BLaER1 (cell line): ENCODE data around the gene GATB.
A peak's percentile ranks its signal among the peaks of the same experiment; 100 is the strongest.
"Not testable (repeated sequence)": the region's sequence is repeated elsewhere in the genome, so short reads cannot be mapped to it uniquely, and the experiment has no call there.

Source experiments
- H3K27ac ChIP-seq: shearing (Covaris generic); formaldehyde crosslinking; 2 replicates; pipeline ENCODE4 v1.8.1; 2022
- H3K27me3 ChIP-seq: shearing (Covaris generic); formaldehyde crosslinking; 2 replicates; pipeline ENCODE4 v1.8.1; 2022
- H3K36me3 ChIP-seq: shearing (Covaris generic); formaldehyde crosslinking; 2 replicates; pipeline ENCODE4 v1.8.1; 2022
- H3K4me1 ChIP-seq: shearing (Covaris generic); formaldehyde crosslinking; 2 replicates; pipeline ENCODE4 v1.8.1; 2022
- H3K4me2 ChIP-seq: shearing (Covaris generic); formaldehyde crosslinking; 2 replicates; pipeline ENCODE4 v1.8.1; 2022
- H3K4me3 ChIP-seq: shearing (Covaris generic); formaldehyde crosslinking; 2 replicates; pipeline ENCODE4 v1.8.1; 2022
- H3K9ac ChIP-seq: shearing (Covaris generic); formaldehyde crosslinking; 2 replicates; pipeline ENCODE4 v1.8.1; 2022
- H3K9me3 ChIP-seq: shearing (Covaris generic); formaldehyde crosslinking; 2 replicates; pipeline ENCODE4 v1.8.1; 2022
- H4K20me1 ChIP-seq: shearing (Covaris generic); formaldehyde crosslinking; 2 replicates; pipeline ENCODE4 v1.8.1; 2022
- Cebpa-rat ChIP-seq: shearing (Covaris generic); IDR thresholded peaks from 2 replicates; pipeline ENCODE4 v1.8.1; 2022

Gene GATB

GRCh38 chr4:151736361-151736760 lies 24.4 kb downstream of the GATB start:
- no peak overlapping the region for H3K9ac ChIP-seq
- H3K36me3 ChIP-seq: peaks cover 30% of the 10 kb centered on the region
- H3K4me2 ChIP-seq: no peak overlapping the region
- no peak for TF ChIP-seq Cebpa-rat
- H3K9me3 ChIP-seq: peaks cover 32% of the 10 kb centered on the region
- no peak overlapping the region for H3K4me3 ChIP-seq
- H3K27ac ChIP-seq: no peak overlapping the region
- H3K4me1 ChIP-seq: no peaks in the 10 kb centered on the region
- H4K20me1 ChIP-seq: no peaks in the 10 kb centered on the region
- no peaks in the 10 kb centered on the region for H3K27me3 ChIP-seq

DNA sequence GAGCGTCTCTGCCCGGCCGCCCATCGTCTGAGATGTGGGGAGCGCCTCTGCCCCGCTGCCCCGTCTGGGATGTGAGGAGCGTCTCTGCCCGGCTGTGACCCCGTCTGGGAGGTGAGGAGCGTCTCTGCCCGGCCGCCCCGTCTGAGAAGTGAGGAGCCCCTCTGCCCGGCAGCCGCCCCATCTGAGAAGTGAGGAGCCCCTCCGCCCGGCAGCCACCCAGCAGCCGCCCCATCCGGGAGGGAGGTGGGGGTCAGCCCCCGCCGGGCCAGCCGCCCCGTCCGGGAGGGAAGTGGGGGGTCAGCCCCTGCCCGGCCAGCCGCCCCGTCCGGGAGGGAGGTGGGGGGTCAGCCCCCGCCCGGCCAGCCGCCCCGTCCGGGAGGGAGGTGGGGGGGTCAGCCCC lies 29.1 kb downstream of the GATB start:
- H3K4me3 ChIP-seq, H3K4me2 ChIP-seq, H4K20me1 ChIP-seq, H3K9me3 ChIP-seq, H3K27ac ChIP-seq, H3K36me3 ChIP-seq, H3K4me1 ChIP-seq, H3K9ac ChIP-seq, H3K27me3 ChIP-seq: not testable (repeated sequence)

DNA sequence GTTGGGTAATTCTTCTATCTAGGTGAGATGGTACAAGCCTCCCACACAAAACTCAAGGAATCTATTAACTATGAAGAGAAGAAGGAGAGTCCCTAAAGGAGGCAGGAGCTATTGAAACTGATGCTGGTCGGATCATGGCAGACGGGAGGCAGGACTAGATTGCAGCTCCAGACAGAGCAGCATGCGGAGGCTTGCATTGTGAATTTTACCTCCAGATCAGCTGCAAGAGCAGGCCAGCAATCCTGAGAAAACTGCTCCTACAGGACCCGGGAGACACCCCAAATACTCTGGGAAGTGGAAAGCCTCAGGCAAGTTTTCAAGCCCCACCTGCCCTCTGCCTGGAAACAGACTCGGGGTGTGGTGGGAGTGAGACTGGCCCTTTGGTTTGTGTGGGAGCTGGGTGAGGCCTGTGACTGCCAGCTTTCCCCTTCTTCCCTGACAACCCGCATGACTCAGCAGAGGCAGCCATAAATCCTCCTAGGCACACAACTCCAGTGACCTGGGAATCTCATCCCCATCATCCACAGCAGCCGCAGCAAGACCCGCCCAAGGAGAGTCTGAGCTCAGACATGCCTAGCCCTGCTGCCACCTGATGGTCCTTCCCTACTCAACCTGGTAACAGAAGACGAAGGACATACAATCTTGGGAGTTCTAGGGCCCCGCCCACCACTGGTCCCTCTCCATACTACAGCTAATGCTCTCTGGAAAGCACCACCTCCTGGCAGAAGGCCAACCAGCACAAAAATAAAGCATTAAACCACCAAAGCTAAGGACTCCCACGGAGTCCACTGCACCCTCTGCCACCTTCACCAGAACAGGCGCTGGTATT lies 30.9 kb downstream of the GATB start:
- no peak overlapping the region for H3K9ac ChIP-seq
- no peaks in the 10 kb centered on the region for H3K36me3 ChIP-seq
- no peak overlapping the region for H3K4me3 ChIP-seq
- H3K4me2 ChIP-seq: peak overlapping the region; percentile 30; the same call in 1 of the 2 replicates
- no peak for TF ChIP-seq Cebpa-rat
- no peak overlapping the region for H3K27ac ChIP-seq
- no peaks in the 10 kb centered on the region for H3K27me3 ChIP-seq
- H3K4me1 ChIP-seq: peaks cover 9% of the 10 kb centered on the region; the same call in 1 of the 2 replicates
- H3K9me3 ChIP-seq: no peaks in the 10 kb centered on the region
- H4K20me1 ChIP-seq: no peaks in the 10 kb centered on the region

DNA sequence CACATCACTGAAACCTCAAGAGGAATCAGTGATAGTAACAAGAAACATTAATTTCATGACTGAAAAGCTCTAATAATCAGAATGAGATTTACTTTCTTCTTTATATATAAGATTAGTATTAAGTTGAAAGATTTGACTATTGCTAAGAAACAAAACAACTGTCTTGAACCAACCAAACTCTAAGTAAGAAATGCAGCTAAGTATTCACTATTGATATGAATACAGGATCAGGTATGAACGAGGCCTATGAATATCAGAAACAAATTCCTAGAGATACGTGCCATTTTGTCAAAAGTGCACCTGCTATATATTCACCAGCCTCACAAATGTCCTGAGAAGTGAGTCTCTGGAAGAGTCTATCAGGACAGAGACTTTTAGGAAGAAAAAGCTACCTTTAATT lies 32.1 kb downstream of the GATB start:
- peaks cover 18% of the 10 kb centered on the region; the same call in 1 of the 2 replicates for H3K4me1 ChIP-seq
- no peak for TF ChIP-seq Cebpa-rat
- no peaks in the 10 kb centered on the region for H3K9me3 ChIP-seq
- H3K9ac ChIP-seq: no peak overlapping the region
- no peaks in the 10 kb centered on the region for H3K27me3 ChIP-seq
- H3K4me3 ChIP-seq: no peak overlapping the region
- H4K20me1 ChIP-seq: no peaks in the 10 kb centered on the region
- no peaks in the 10 kb centered on the region for H3K36me3 ChIP-seq
- no peak overlapping the region for H3K4me2 ChIP-seq
- H3K27ac ChIP-seq: no peak overlapping the region

DNA sequence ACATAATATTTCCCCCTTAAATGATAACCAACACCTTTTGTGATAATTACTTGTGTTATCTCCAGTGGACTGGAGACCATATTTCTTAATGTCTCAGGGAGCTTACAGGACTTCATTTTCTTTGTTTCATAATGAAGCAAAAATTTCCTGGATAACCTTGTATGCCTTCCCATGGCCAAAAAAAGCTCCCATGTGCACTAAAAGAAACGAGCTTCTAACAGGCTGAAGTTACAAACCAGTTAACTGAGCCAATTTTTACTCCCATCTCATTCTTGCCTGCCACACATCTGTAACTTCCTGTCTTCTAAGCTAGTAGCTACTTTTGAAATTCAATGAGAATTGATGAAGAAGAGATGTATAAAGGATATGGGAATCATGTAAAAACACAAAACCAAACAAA lies 32.8 kb downstream of the GATB start:
- no peaks in the 10 kb centered on the region for H4K20me1 ChIP-seq
- H3K9ac ChIP-seq: no peak overlapping the region
- peaks cover 18% of the 10 kb centered on the region; the same call in 1 of the 2 replicates for H3K4me1 ChIP-seq
- no peaks in the 10 kb centered on the region for H3K36me3 ChIP-seq
- H3K4me2 ChIP-seq: no peak overlapping the region
- H3K4me3 ChIP-seq: no peak overlapping the region
- no peak for TF ChIP-seq Cebpa-rat
- no peaks in the 10 kb centered on the region for H3K9me3 ChIP-seq
- H3K27ac ChIP-seq: no peak overlapping the region
- no peaks in the 10 kb centered on the region for H3K27me3 ChIP-seq

- peaks cover 18% of the 10 kb centered on the region; the same call in 1 of the 2 replicates for H3K4me1 ChIP-seq
- H3K36me3 ChIP-seq: no peaks in the 10 kb centered on the region
- TF ChIP-seq Cebpa-rat: no peak
- H3K9me3 ChIP-seq: no peaks in the 10 kb centered on the region
- H3K4me2 ChIP-seq: no peak overlapping the region
- H3K4me3 ChIP-seq: no peak overlapping the region
- H3K27ac ChIP-seq: no peak overlapping the region
- H4K20me1 ChIP-seq: no peaks in the 10 kb centered on the region
- no peak overlapping the region for H3K9ac ChIP-seq
- H3K27me3 ChIP-seq: no peaks in the 10 kb centered on the region
Observed at GRCh38 chr4:151727365-151727764, 33.4 kb downstream of the GATB start.

DNA sequence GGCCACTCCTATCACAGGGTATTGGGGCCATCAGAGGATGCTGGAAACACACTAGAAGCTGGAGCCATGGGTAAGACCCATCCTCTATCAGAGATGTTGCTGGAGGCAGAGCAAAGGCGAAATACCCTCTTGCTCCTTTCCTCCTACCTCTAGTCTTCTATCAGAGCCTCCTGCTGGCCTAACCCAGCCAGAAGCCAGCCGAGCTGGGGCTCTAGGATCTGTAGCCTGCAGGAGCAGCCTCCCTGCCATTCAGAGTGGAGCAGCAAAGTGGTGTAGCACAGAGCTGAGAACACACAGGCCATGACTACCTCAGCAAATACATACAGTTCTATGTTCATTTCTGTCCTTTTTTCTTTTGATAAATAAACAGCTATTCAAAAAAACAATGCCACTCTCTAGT lies 35.7 kb downstream of the GATB start:
- Histone ChIP-seq H3K36me3 (no peaks in the 10 kb centered on the region), H3K9ac (no peak overlapping the region), H3K27me3 (no peaks in the 10 kb centered on the region), H3K4me2 (0 out of 2 replicates have a peak overlapping the region, but pooled peaks have one; percentile 14), H3K9me3 (no peaks in the 10 kb centered on the region), H3K4me3 (no peak overlapping the region), H3K4me1 (peaks cover 32% of the 10 kb centered on the region), H4K20me1 (no peaks in the 10 kb centered on the region), H3K27ac (no peak overlapping the region)
- no peak for TF ChIP-seq Cebpa-rat

- Histone ChIP-seq H3K9me3 (no peaks in the 10 kb centered on the region), H3K9ac (no peak overlapping the region), H3K36me3 (no peaks in the 10 kb centered on the region), H4K20me1 (no peaks in the 10 kb centered on the region), H3K27me3 (no peaks in the 10 kb centered on the region), H3K4me1 (peaks cover 64% of the 10 kb centered on the region), H3K4me2 (peak overlapping the region; percentile 82), H3K4me3 (no peak overlapping the region), H3K27ac (no peak overlapping the region)
- no peak for TF ChIP-seq Cebpa-rat
Observed at GRCh38 chr4:151721916-151722315, 38.9 kb downstream of the GATB start.

DNA sequence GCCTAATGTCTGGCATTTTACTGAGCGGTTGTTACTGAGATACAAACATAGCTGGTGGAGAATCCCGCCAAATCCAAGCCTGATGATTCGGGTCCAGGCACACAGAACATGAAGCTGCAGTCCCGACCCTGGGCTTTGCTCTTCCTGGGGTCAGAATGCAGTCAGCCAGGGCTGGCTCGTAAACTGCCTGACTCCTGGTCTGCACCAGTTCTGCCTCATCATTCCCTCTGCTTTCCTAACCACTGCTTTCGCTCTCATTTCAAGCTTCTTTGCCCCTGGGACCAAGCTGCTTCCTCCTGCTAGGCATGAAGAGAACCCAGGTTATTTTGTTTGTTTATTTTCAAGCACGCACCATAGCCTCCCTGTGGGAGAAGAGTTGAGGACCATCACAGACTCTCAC lies 39.3 kb downstream of the GATB start:
- peaks cover 68% of the 10 kb centered on the region for H3K4me1 ChIP-seq
- peak overlapping the region; percentile 40; the same call in 1 of the 2 replicates for H3K9ac ChIP-seq
- no peaks in the 10 kb centered on the region for H3K9me3 ChIP-seq
- H3K27me3 ChIP-seq: no peaks in the 10 kb centered on the region
- peak overlapping the region; percentile 82 for H3K4me2 ChIP-seq
- peak overlapping the region; percentile 37; the same call in 1 of the 2 replicates for H3K27ac ChIP-seq
- TF ChIP-seq Cebpa-rat: no peak
- no peaks in the 10 kb centered on the region for H3K36me3 ChIP-seq
- peak overlapping the region; percentile 25; the same call in 1 of the 2 replicates for H3K4me3 ChIP-seq
- no peaks in the 10 kb centered on the region for H4K20me1 ChIP-seq

- Histone ChIP-seq H3K27me3 (no peaks in the 10 kb centered on the region), H3K4me2 (peak overlapping the region; percentile 88), H3K27ac (peak overlapping the region; percentile 68), H4K20me1 (no peaks in the 10 kb centered on the region), H3K4me1 (peaks cover 75% of the 10 kb centered on the region), H3K4me3 (no peak overlapping the region), H3K9ac (no peak overlapping the region; the same call in 1 of the 2 replicates), H3K9me3 (no peaks in the 10 kb centered on the region), H3K36me3 (peaks cover 2% of the 10 kb centered on the region; the same call in 1 of the 2 replicates)
- TF ChIP-seq Cebpa-rat: no peak
Observed at GRCh38 chr4:151719956-151720334, 40.9 kb downstream of the GATB start.
